Neural cell (in vitro differentiated cells): ENCODE data around the gene RPS24. TPM values are rescaled to one million over a fixed set of nuclear protein-coding genes. Genes with fewer than 3 reads are reported as not detected.

Experiments used
- H2AFZ ChIP-seq: fragments of 200-600, 300-800 bp; sonication (generic), shearing (Covaris generic); 2 replicates; pipeline ENCODE4 v1.6.0; 2014; ENCODE audit warnings: low read depth, mild to moderate bottlenecking, antibody characterized with exemption, low read length, moderate library complexity
- H3F3A ChIP-seq: fragments of 200-600 bp; shearing (Covaris generic); 2 replicates; pipeline ENCODE4 v1.6.1; 2016; ENCODE audit warnings: mild to moderate bottlenecking, moderate library complexity, mixed read lengths, antibody characterized with exemption, low read length; ENCODE audit not compliant: insufficient read depth, poor library complexity, severe bottlenecking
- H3K27ac ChIP-seq: fragments of 200-600, 300-800 bp; sonication (generic), shearing (Covaris generic); 2 replicates; pipeline ENCODE4 v1.5.1; 2014; ENCODE audit warnings: mild to moderate bottlenecking, low read length, moderate library complexity
- H3K27me3 ChIP-seq: fragments of 300-800, 200-600 bp; sonication (generic), shearing (Covaris generic); 2 replicates; pipeline ENCODE4 v1.6.0; 2014; ENCODE audit warnings: mild to moderate bottlenecking, low read depth, low read length, moderate library complexity; ENCODE audit not compliant: insufficient read depth
- H3K36me3 ChIP-seq: fragments of 300-800, 200-600 bp; sonication (generic), shearing (Covaris generic); 2 replicates; pipeline ENCODE4 v1.5.1; 2014; ENCODE audit warnings: mild to moderate bottlenecking, antibody characterized with exemption, low read length, moderate library complexity; ENCODE audit not compliant: insufficient read depth
- H3K4me2 ChIP-seq: fragments of 300-800, 200-600 bp; sonication (generic), shearing (Covaris generic); 2 replicates; pipeline ENCODE4 v1.6.0; 2014; ENCODE audit warnings: mild to moderate bottlenecking, low read length
- H3K4me3 ChIP-seq: fragments of 300-800, 200-600 bp; sonication (generic), shearing (Covaris generic); 2 replicates; pipeline ENCODE4 v1.5.1; 2014; ENCODE audit warnings: mild to moderate bottlenecking, low read length, moderate library complexity
- H3K79me2 ChIP-seq: fragments of 200-600 bp; shearing (Covaris generic); replicated peaks from 2 replicates; pipeline ENCODE4 v1.6.0; 2014; ENCODE audit warnings: mild to moderate bottlenecking, low read length, moderate library complexity; ENCODE audit not compliant: insufficient read depth
- H3K9ac ChIP-seq: fragments of 300-800, 200-600 bp; sonication (generic), shearing (Covaris generic); 2 replicates; pipeline ENCODE4 v1.6.1; 2016; ENCODE audit warnings: mild to moderate bottlenecking, low read length, mixed read lengths
- H3K9me2 ChIP-seq: fragments of 200-600 bp; shearing (Covaris generic); 2 replicates; pipeline ENCODE4 v1.6.1; 2016; ENCODE audit warnings: mild to moderate bottlenecking, low read length, mixed read lengths; ENCODE audit not compliant: insufficient read depth
- H3K9me3 ChIP-seq: fragments of 200-600, 300-800 bp; sonication (generic), shearing (Covaris generic); 2 replicates; pipeline ENCODE4 v1.6.1; 2016; ENCODE audit warnings: mild to moderate bottlenecking, mixed run types, low read length, moderate library complexity, mixed read lengths
- H4K20me1 ChIP-seq: fragments of 200-600 bp; shearing (Covaris generic); 2 replicates; pipeline ENCODE4 v1.6.1; 2016; ENCODE audit warnings: mild to moderate bottlenecking, mixed run types; ENCODE audit not compliant: insufficient read depth
- CTCF ChIP-seq: fragments of 450-650 bp; IDR thresholded peaks from 2 replicates; pipeline ENCODE4 v1.5.1; 2014; ENCODE audit warnings: antibody characterized with exemption, mild to moderate bottlenecking, moderate library complexity; ENCODE audit not compliant: poor library complexity, severe bottlenecking
- EP300 ChIP-seq: fragments of 450-650 bp; conservative IDR thresholded peaks from 2 replicates; pipeline ENCODE4 v1.6.1; 2014; ENCODE audit warnings: antibody characterized with exemption, mild to moderate bottlenecking, moderate library complexity; ENCODE audit not compliant: poor library complexity, severe bottlenecking
- EZH2 ChIP-seq: fragments of 200-600, 300-800 bp; shearing (Covaris generic), sonication (generic); IDR thresholded peaks from 2 replicates; pipeline ENCODE4 v1.6.1; 2014; ENCODE audit warnings: antibody characterized with exemption, low read length, borderline replicate concordance, mild to moderate bottlenecking; ENCODE audit not compliant: insufficient read depth, poor library complexity, severe bottlenecking
- MXI1 ChIP-seq: fragments of 450-650 bp; conservative IDR thresholded peaks from 2 replicates; pipeline ENCODE4 v1.6.1; 2014; ENCODE audit warnings: antibody characterized with exemption, mild to moderate bottlenecking; ENCODE audit not compliant: poor library complexity, severe bottlenecking
- POLR2AphosphoS5 ChIP-seq: IDR thresholded peaks from 2 replicates; pipeline ENCODE4 v1.6.1; 2012
- RAD21 ChIP-seq: fragments of 450-650 bp; conservative IDR thresholded peaks from 2 replicates; pipeline ENCODE4 v1.6.1; 2014; ENCODE audit warnings: antibody characterized with exemption, mild to moderate bottlenecking, moderate library complexity
- REST ChIP-seq: IDR thresholded peaks from 2 replicates; pipeline ENCODE4 v1.6.1; 2012; ENCODE audit warnings: borderline replicate concordance
- SMC3 ChIP-seq: fragments of 450-650 bp; conservative IDR thresholded peaks from 2 replicates; pipeline ENCODE4 v1.6.1; 2014; ENCODE audit warnings: antibody characterized with exemption, mild to moderate bottlenecking, moderate library complexity; ENCODE audit not compliant: poor library complexity
- TAF1 ChIP-seq: IDR thresholded peaks from 2 replicates; pipeline ENCODE4 v1.6.1; 2012; ENCODE audit warnings: low read depth
- polyA plus RNA-seq: library from polyadenylated mRNA; depleted of rRNA; stranded (reverse); fragments of >200 nt; gene quantifications from 2 replicates; pipeline ENCODE4 v1.2.3, GENCODE V29; 2014

Gene RPS24
- polyA plus RNA-seq, 1 donor from 2014 or later, result 2,734 TPM

- Histone ChIP-seq H3K9me3 (no peaks in the 10 kb centered on the region), H3K4me2 (no peak overlapping the region), H3K4me3 (no peak overlapping the region), H2AFZ (no peak overlapping the region), H3K36me3 (no peaks in the 10 kb centered on the region), H3K27ac (no peak overlapping the region), H3K9me2 (no peaks in the 10 kb centered on the region), H3K9ac (no peak overlapping the region), H3K79me2 (peaks cover 20% of the 10 kb centered on the region), H3K27me3 (no peaks in the 10 kb centered on the region), H4K20me1 (no peaks in the 10 kb centered on the region), H3F3A (no peaks in the 10 kb centered on the region)
- no peak for TF ChIP-seq SMC3
- no peak for TF ChIP-seq MXI1
- TF ChIP-seq RAD21, result no peak
Observed at GRCh38 chr10:78035933-78036583, 2.4 kb downstream of the RPS24 start.

GRCh38 chr10:78038105-78038504 is 4.4 kb downstream of the RPS24 start:
- Histone ChIP-seq H3K4me2 (no peak overlapping the region), H3F3A (no peaks in the 10 kb centered on the region), H3K27ac (no peak overlapping the region), H2AFZ (no peak overlapping the region), H3K9me2 (no peaks in the 10 kb centered on the region), H3K9me3 (no peaks in the 10 kb centered on the region), H3K79me2 (peaks cover 20% of the 10 kb centered on the region), H3K4me3 (peak overlapping the region; percentile 5), H3K9ac (no peak overlapping the region), H4K20me1 (no peaks in the 10 kb centered on the region), H3K27me3 (no peaks in the 10 kb centered on the region), H3K36me3 (no peaks in the 10 kb centered on the region)
- TF ChIP-seq EP300 (no peak), TAF1 (no peak), EZH2 (no peak), POLR2AphosphoS5 (no peak), REST (no peak), RAD21 (no peak), MXI1 (no peak), SMC3 (no peak), CTCF (no peak)
